ENCODE results near the gene ADORA3. TPM values are rescaled to one million over a fixed set of nuclear protein-coding genes. Genes with fewer than 3 reads are reported as not detected.

The ADORA3 gene
- total RNA-seq, 1 experiment from 2014 or later, result 0.15 TPM

- ChIA-PET POLR2A (no interaction called here), CTCF (interaction anchor here (0.7 to 1.5 kb wide), 3 partner anchors 9 to 449 kb away, joined by 3 to 14 read pairs (median 9); no protein-coding TSS in a partner anchor)
- Mint-ChIP-seq H3K9me3 (peaks cover 19% of the 10 kb centered on the region), H3K27me3 (ENCODE audit: low read depth) (no peaks in the 10 kb centered on the region; the same call in 1 of the 2 replicates), H3K36me3 (no peaks in the 10 kb centered on the region), H3K4me1 (peaks cover 6% of the 10 kb centered on the region), H3K27ac (no peak overlapping the region), H3K4me3 (no peak overlapping the region)
- no peak for TF ChIP-seq KAT7 (CRISPR knock-in tag; IDR thresholded peaks at IDR 0.05; ENCODE audit: borderline replicate concordance)
- no peak for TF ChIP-seq CTCF (IDR thresholded peaks at IDR 0.05)
- TF ChIP-seq ZMAT4 (CRISPR knock-in tag; IDR thresholded peaks at IDR 0.05), result no peak
- no peak for TF ChIP-seq NFE2L1 (CRISPR knock-in tag; IDR thresholded peaks at IDR 0.05)
- TF ChIP-seq, protein P1, sequence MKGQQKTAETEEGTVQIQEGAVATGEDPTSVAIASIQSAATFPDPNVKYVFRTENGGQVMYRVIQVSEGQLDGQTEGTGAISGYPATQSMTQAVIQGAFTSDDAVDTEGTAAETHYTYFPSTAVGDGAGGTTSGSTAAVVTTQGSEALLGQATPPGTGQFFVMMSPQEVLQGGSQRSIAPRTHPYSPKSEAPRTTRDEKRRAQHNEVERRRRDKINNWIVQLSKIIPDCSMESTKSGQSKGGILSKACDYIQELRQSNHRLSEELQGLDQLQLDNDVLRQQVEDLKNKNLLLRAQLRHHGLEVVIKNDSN (CRISPR knock-in tag; IDR thresholded peaks at IDR 0.05), result no peak
- TF ChIP-seq ZBTB43 (CRISPR knock-in tag; IDR thresholded peaks at IDR 0.05), result no peak
- no peak for TF ChIP-seq RORB (CRISPR knock-in tag; IDR thresholded peaks at IDR 0.05)
- no peak for TF ChIP-seq ATF1 (CRISPR knock-in tag; IDR thresholded peaks at IDR 0.05)
- no peak for TF ChIP-seq TP53 (CRISPR knock-in tag; IDR thresholded peaks at IDR 0.05)
- no peak for DNase-seq (ENCODE audit: low spot score)
- ATAC-seq, result no peak
Measured at GRCh38 chr1:111491070-111491469, 12.4 kb downstream of the ADORA3 start.

DNA sequence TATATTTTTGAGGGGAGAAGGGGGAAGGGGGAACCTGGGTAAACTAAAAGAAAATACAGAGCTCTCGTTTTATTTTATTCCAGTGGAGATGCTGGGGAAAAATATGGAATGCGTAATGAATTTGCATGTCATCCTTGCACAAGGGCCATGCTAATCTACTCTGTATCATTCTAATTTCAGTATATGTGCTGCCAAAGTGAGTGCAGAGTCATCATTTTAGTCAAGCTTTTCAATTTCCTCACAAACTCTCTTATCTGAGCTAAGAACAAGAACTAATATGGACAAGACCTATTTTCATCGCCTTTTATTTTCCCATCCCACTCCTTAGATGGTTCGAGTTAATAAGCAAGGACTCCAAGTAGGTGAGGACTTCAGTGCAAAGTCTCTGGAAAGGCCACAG, 13.2 kb downstream of the ADORA3 start:
- Mint-ChIP-seq H3K9me3 (peaks cover 15% of the 10 kb centered on the region), H3K4me1 (peaks cover 6% of the 10 kb centered on the region), H3K36me3 (no peaks in the 10 kb centered on the region), H3K27ac (no peak overlapping the region), H3K27me3 (ENCODE audit: low read depth) (no peaks in the 10 kb centered on the region; the same call in 1 of the 2 replicates), H3K4me3 (no peak overlapping the region)
- DNase-seq (ENCODE audit: low spot score), result no peak
- CTCF ChIA-PET, result interaction anchor here (1.5 kb wide), 2 partner anchors 8 to 18 kb away, joined by 9 to 14 read pairs; no protein-coding TSS in a partner anchor
- POLR2A ChIA-PET, result no interaction called here
- TF ChIP-seq EMX1 (CRISPR knock-in tag; IDR thresholded peaks at IDR 0.05) (no peak), AR (CRISPR knock-in tag; IDR thresholded peaks at IDR 0.05) (no peak), E2F4 (CRISPR knock-in tag; IDR thresholded peaks at IDR 0.05; ENCODE audit: borderline replicate concordance, low read depth) (no peak), SOX15 (CRISPR knock-in tag; IDR thresholded peaks at IDR 0.05) (no peak), RELA (CRISPR knock-in tag; IDR thresholded peaks at IDR 0.05; ENCODE audit: borderline replicate concordance) (no peak)
- TF ChIP-seq, protein P2, sequence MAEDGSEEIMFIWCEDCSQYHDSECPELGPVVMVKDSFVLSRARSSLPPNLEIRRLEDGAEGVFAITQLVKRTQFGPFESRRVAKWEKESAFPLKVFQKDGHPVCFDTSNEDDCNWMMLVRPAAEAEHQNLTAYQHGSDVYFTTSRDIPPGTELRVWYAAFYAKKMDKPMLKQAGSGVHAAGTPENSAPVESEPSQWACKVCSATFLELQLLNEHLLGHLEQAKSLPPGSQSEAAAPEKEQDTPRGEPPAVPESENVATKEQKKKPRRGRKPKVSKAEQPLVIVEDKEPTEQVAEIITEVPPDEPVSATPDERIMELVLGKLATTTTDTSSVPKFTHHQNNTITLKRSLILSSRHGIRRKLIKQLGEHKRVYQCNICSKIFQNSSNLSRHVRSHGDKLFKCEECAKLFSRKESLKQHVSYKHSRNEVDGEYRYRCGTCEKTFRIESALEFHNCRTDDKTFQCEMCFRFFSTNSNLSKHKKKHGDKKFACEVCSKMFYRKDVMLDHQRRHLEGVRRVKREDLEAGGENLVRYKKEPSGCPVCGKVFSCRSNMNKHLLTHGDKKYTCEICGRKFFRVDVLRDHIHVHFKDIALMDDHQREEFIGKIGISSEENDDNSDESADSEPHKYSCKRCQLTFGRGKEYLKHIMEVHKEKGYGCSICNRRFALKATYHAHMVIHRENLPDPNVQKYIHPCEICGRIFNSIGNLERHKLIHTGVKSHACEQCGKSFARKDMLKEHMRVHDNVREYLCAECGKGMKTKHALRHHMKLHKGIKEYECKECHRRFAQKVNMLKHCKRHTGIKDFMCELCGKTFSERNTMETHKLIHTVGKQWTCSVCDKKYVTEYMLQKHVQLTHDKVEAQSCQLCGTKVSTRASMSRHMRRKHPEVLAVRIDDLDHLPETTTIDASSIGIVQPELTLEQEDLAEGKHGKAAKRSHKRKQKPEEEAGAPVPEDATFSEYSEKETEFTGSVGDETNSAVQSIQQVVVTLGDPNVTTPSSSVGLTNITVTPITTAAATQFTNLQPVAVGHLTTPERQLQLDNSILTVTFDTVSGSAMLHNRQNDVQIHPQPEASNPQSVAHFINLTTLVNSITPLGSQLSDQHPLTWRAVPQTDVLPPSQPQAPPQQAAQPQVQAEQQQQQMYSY (CRISPR knock-in tag; IDR thresholded peaks at IDR 0.05), result no peak
- no peak for ATAC-seq
